PC-3 (cell line): ENCODE data around the gene LRPPRC.

Source experiments
- EZH2 ChIP-seq: fragments of 300-600 bp; sonication (generic); IDR thresholded peaks from one replicate; pipeline ENCODE4 v1.6.1; 2017; ENCODE audit warnings: antibody characterized with exemption, mild to moderate bottlenecking, low read length; ENCODE audit not compliant: unreplicated experiment
- EZH2phosphoT487 ChIP-seq: fragments of 300-600 bp; sonication (generic); IDR thresholded peaks from 2 replicates; pipeline ENCODE4 v1.6.1; 2018; ENCODE audit warnings: mild to moderate bottlenecking, antibody characterized with exemption, low read length, borderline replicate concordance
- TF ChIP-seq, protein P1 (sequence below): fragments of 300-600 bp; sonication (generic); conservative IDR thresholded peaks from 2 replicates; pipeline ENCODE4 v1.5.1; 2017; ENCODE audit warnings: antibody characterized with exemption, low read depth, mild to moderate bottlenecking, low read length

DNA sequence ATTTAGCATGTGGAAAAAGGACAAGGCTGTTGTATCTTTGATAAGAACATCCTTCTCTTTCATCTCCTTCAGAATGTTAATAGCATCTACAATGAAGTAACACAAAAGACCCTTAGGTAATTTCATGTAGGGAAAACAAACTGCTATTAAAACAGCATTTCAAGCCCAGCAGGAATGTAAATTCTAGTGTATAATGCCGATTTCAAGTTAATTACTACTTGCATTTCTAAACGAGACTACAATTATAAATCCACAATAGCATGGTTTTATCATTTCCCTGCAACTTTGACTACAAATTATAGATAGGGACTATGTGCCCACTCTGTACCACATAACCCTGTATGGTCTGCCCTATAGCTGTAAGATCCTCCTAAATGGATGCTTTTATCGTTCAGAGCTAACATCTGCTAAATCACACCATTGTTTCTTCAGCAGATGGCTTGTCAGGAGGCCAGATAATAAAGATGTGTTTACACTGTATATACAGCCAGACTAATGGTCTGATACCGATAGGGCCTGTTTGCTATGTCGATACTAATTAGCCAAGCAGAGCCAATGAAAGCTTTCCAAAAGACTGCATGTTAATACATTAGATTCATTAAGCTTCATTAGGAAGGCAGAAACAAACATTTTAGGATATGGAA is 51.9 kb downstream of the LRPPRC start:
- TF ChIP-seq, protein P1, sequence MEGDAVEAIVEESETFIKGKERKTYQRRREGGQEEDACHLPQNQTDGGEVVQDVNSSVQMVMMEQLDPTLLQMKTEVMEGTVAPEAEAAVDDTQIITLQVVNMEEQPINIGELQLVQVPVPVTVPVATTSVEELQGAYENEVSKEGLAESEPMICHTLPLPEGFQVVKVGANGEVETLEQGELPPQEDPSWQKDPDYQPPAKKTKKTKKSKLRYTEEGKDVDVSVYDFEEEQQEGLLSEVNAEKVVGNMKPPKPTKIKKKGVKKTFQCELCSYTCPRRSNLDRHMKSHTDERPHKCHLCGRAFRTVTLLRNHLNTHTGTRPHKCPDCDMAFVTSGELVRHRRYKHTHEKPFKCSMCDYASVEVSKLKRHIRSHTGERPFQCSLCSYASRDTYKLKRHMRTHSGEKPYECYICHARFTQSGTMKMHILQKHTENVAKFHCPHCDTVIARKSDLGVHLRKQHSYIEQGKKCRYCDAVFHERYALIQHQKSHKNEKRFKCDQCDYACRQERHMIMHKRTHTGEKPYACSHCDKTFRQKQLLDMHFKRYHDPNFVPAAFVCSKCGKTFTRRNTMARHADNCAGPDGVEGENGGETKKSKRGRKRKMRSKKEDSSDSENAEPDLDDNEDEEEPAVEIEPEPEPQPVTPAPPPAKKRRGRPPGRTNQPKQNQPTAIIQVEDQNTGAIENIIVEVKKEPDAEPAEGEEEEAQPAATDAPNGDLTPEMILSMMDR = no peak
- TF ChIP-seq EZH2 (no peak), EZH2phosphoT487 (no peak)
